Suppressor macrophage treated with lipopolysaccharide for 1 hour (primary cell): Measurements from ENCODE around the gene NFIC.
"Not testable (repeated sequence)": the region's sequence is repeated elsewhere in the genome, so short reads cannot be mapped to it uniquely, and the experiment has no call there.

Experiments used
- DNase-seq, 3 donors: peaks; one replicate each; pipeline ENCODE4 v3.0.0-alpha.2; 2020 to 2022

Gene NFIC

DNA sequence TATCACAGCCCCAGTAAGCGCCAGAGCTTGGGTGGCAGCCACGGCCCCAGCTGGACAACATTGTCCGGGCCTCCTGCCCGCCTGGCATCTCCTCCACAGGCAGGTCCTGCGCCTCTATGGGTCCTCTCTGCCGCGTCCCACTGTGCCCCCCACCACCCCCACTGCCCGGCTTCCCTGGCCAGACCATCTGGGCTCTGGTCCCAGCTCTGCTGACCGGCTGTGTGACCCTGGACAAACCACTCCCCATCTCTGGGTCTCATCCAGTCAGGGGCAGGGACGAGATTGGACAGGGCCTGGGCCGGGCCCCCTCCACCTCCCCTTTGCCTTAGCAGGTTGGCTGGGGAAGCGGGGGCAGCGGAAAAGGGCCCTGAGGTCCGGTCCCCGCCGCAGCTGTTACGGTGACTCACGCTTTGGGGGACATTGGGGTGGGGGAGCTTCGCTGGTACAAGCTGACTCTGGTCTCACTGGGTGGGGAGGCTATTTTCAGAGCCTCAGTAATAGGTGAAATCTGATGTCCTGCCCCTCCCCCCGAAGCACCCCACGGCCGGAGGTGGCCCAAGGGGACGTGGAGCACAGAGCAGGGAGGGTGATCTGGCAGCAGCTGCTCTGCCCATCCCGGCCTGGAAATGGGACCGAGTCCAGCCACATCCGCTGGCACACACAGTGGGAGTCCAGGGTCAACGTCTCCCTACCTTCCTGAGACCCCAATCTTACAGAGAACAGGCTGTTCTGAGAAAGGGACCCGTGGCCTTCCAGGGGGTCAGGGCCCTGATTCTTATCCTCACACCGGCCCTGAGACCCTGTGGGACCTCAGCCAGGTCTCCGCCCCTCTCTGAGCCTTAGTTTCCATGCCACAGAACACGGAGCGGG is 9.1 kb downstream of the NFIC start:
- DNase-seq, result no peak

DNA sequence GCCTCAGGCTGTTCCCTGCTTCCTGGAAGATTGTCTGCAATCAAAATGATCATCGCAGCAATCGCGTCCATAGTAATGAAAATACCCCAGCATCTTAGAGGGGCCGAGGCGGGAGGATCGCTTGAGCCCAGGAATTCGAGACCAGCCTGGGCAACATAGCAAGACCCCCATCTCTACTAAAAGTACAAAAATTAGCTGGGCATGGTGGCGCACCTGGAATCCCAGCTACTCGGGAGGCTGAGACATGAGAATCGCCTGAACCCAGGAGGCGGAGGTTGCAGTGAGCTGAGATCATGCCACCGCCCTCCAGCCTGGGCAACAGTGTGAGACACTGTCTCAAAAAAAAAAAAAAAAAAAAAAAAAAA is 9.7 kb downstream of the NFIC start:
- not testable (repeated sequence) for DNase-seq

DNA sequence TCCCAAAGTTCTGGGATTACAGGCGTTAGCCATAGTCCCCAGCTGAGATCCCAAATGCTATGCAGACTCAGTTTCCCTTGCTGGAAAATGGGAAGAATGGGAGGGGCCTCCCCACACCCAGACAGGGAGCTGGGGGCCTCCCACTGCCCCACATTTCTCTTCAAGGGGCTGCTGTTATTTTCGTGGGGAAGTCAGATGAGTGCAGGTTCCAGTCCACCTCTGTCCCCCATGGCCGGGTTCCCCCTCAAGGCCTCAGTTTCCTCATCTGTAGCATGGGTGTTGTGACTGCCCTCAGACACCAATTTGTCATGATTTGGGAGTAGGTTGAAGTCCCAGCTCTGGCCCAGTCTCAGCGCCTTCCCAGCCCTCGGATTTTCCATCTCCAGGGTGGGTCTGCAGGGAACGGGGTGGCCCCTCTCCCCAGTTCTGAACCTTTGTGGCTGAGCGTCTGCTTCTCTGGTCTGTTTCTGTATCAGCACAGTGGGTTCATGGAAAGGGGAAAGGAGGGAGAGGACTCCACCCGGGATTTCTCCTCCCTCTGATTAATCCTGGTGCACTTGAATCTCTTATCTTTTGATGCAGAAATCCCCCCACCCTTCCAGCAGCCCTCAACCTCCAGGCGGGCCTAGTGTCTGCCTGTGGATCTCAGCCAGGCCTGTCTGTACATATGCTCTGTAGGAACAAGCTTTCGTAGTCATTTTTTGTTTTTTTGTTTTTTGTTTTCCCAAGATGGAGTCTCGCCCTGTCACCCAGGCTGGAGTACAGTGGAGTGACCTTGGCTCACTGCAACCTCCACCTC is 12.2 kb downstream of the NFIC start:
- no peak for DNase-seq

DNA sequence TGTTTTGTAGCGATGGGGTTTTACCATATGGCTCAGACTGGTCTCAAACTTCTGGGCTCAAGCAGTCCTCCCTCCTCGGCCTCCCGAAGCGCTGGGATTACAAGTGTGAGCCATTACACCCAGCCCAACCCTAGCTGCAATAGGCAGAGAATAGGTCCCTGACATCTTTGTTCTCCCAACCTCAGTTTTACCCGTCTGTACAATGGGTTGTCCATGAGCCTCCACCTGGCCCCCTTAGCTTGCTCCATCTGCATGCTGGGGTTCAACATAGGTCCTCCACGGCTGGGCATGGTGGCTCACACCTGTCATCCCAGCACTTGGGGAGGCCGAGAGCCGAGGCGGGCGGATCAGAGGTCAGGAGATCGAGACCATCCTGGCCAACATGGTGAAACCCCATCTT is 14.4 kb downstream of the NFIC start:
- no peak for DNase-seq

DNA sequence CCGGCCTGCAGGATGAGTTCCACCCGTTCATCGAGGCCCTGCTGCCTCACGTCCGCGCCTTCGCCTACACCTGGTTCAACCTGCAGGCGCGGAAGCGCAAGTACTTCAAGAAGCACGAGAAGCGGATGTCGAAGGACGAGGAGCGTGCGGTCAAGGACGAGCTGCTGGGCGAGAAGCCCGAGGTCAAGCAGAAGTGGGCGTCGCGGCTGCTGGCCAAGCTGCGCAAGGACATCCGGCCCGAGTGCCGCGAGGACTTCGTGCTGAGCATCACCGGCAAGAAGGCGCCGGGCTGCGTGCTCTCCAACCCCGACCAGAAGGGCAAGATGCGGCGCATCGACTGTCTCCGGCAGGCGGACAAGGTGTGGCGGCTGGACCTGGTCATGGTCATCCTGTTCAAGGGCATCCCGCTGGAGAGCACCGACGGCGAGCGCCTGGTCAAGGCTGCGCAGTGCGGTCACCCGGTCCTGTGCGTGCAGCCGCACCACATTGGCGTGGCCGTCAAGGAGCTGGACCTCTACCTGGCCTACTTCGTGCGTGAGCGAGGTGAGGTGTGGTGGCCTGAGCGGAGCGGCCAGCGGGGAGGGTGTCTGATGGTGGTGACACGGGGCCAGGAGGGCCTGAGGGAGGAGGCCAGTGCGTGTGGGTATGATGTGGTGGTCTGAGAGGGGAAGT is 15.5 kb downstream of the NFIC start:
- no peak for DNase-seq

DNA sequence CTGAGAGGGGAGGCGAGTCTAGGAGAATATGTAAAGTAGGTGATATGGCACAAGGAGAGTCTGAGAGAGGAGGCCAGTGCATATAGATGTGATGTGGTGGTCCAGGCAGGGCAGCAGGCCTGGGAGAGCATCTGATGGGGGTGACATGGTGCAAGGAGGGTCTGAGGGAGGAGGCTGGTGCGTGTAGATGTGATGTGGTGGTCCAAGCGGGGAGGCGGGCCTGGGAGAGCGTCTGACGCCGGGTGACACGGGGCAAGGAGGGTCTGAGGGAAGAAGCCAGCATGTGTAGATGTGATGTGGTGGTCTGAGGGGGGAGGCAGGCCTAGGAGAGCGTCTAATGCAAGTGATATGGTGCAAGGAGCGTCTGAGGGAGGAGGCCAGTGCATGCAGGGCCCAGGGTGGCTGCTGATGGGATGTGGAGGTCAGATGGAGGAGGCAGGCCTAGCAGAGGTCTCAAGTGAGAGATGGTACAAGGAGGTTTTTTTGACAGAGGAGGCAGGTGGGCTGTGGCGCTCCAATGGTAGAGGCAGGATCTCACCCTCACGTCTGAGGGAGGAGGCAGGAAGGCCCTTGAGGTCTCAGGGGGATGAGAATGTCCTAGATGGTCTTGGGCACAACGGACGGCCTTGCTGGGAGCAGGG is 16.2 kb downstream of the NFIC start:
- DNase-seq, result no peak

DNA sequence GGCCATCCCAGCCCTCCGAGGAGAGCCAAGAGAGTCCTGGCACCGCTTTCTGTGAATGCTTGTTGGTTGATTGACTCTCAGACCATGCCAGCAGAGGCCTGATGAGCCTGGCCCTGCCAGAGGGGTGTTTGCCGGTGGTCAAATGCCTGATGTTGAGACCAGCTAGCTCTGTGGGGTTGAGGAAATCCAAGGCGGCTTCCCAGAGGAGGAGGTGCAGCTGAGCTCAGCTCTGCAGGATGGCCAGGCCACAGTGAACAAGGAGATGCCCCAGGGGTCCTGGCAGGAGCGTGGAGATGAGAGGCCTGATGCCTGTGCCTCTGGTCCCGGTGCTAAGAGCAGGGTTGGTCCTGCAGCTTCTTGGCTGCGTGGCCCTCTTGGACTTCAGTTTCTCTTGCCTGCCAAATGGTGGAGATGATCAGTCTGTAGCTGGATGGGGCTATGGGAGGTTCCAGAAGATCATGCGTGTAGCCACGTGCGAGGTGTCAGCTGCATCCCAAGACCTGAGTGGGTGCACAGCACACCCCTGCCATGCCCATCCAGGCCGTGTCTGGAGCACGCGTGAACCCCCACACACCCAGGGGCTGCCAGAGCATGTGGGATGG is 16.8 kb downstream of the NFIC start:
- no peak for DNase-seq

DNA sequence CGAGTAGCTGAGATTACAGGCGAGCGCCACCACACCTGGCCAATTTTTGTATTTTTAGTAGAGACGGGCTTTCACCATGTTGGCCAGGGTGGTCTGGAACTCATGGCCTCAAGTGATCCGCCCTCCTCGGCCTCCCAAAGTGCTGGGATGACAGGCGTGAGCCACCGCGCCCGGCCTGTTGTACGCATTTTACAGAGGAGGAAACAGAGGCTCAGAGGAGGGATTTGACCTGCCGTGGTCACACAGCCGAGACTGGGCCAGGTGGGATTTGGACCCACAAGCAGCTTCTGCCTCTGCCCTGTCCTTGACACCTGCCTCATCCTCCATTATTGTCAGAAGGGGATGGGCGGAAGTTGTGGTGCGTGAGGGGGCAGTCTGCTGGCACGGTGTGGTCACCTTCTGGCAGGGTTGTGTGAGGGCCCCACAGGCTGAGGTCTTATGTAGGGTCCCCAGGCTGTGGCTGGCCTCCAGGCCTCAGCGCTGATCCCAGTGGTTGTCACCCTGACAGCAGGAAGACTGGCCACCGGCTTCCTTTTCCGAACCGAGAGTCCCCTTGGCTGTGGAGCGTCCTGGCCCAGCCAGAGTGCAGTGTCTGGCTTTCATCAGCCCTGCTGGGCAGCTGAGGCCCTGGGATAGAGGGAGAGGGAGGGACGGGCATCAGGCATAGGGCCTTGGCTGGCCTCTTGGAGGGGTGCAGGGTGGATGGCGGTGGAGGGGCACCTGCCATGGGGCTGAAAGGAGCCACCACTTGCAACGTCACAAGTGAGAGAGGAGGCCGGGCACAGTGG is 20.3 kb downstream of the NFIC start:
- DNase-seq, result no peak

DNA sequence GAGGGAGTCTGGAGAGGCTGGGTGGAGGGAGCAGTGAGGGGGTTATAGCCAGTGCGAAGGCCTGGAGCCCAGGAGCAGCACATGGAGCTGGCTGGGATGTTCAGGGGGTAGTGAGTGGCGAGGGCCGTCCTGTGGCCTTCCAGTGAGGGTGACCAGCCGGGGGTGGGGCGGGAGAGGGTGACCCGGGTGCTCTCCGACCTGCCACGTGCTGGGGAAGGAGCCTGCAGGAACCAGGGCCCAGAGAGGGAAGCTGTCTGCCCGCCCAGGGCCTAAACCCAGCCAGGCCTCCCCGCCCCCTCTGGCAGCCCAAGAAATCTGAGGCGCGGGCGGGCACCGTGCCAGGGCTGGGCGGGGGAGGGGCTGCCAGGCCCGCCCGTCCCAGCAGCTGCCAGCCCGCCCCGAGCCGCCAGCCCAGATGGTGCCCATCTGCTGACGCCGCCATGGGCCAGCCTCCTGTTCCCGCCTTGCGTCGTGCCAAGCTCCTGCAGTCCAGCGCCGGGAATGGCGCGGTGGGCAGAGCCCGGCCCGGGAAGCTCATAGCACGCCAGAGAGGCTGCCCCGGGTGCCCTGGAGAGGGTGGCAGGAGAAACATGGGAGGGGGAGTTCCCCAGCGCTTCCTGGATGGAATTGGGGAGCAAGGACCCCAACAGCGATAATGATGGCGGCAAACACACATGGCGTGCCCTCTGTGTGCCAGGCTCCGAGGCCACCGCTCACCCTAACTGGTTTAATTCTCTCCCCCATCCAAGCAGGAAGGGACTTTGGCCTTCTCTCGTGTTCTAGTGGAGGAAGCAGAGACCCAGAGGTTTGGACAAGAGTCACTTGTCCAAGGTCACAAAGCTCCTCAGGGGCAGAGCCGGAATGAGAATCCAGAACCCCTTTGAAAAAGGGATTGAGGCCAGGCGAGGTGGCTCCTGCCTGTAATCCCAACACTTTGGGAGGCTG is 21.5 kb downstream of the NFIC start:
- DNase-seq, result peak; percentile 21 to 51 (median 28)

DNA sequence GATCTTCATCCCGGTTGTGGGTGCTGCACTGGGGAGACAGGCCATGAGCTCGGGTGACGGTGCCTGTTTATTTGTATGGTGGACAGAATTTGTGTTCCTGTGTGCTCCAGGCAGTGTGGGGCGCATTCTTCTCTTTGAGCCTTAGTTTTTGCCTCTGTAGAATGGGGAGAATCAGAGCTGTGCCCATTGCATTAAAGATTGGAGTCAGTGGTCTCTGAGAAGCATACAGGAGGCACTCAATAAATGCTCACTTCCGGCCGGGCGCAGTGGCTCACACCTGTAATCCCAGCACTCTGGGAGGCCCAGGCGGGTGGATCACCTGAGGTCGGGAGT is 23.0 kb downstream of the NFIC start:
- no peak for DNase-seq

DNA sequence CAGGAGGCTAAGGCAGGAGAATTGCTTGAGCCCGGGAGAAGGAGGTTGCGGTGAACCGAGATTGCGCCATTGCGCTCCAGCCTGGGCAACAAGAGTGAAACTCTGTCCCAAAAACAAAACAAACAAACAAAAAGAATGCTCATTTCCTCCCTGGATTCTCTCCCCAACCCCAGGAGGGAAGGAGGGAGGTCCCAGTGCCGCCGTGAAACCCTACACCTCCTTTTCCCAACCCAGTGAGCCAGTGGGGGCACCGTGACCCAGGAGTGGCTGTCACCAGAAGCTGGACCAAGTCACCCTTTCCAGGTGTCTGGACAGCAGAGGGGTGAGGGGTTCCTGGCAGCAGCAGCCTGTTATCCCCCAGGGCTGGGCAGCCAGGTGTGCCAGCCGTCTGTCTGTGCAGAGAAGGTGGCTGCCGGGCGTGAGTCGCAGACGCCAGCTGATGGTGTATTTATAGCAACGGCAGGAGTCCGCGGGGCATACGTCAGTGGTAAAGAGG is 23.5 kb downstream of the NFIC start:
- no peak for DNase-seq

DNA sequence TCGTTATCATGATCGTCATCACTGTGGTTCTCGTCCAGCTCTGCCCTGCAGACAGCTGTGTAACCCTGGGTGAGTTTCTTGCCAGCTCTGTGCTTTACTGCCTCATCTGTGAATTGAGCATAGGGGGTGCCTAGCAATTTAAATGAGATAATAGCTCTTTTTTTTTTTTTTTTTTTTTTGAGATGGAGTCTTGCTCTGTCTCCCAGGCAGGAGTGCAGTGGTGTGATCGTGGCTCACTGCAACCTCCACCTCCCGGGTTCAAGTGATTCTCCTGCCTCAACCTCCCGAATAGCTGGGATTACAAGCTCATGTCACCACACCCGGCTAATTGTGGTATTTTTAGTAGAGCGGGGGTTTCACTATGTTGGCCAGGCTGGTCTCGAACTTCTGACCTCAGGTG is 25.5 kb downstream of the NFIC start:
- not testable (repeated sequence) for DNase-seq

DNA sequence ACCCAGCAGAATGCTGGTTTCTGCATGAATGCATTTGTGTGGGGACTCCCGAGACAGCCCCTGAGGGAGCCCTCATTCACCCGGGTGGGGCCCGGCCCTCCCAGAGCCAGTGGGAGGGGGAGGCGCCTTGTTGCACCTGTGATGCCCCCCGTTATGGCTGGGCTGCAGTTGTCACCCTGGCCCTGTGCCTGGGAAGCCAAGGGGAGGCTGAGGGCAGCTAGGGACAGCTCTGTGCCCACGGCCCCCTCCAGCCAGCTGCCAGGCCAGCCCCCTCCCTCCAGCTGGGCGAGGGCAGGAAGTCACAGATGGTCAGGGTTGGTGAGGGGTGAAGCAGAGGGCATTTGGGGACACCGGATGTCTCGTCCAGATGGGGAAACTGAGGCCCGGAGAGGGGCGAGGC is 26.1 kb downstream of the NFIC start:
- DNase-seq, result no peak

DNA sequence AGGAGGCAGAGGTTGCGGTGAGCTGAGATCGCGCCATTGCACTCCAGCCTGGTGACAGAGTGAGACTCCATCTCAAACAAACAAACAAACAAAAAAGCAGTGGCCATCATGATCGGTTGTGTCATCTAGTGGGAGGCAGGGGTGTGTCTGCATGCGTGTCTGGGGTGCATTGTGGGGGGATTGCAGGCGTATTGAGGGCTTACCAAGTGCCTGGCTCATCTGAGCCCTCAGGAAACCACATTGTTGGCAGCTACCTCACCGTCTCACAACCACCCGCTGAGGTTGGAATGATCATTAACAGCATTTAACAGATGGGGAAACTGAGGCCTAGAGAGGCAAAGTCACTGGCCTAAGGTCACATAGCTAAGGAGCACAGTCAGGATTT is 30.5 kb downstream of the NFIC start:
- DNase-seq, result no peak

DNA sequence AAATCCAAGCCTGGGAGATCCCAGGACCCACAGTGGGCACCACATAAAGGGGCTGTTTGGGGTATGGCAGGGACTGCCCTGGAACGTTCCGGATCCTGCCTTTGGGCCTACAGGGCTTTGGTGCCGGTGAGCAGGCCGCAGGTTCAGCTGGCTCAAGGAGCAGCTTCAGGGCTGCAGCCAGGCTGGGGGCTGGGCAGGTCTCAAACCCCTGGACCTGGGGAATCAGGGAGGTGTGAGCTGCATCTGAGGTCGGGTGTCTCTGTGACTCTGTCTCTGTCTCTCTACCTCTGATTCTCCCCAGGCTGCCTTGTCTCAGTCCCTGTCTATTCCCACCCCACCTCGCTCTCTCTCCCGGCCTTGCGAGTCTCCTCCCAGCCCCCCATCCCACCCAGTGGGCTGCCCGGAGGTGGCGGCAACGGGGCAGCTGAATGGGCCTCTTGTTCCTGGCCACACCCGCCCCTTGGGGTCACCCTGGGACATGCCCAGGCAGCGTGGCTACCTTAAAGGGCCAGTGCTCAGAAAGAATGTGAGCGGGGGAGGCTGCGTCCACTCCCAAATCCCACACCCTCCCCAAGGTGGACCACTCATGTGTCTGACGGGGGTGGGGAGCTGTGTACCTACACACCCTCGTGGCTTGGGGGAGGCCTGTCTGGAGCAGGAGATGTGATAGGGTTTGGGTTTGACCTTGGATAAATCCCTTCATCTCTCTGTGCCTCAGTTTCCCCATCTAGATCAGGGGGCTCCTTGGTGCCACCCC is 31.1 kb downstream of the NFIC start:
- DNase-seq, result no peak

DNA sequence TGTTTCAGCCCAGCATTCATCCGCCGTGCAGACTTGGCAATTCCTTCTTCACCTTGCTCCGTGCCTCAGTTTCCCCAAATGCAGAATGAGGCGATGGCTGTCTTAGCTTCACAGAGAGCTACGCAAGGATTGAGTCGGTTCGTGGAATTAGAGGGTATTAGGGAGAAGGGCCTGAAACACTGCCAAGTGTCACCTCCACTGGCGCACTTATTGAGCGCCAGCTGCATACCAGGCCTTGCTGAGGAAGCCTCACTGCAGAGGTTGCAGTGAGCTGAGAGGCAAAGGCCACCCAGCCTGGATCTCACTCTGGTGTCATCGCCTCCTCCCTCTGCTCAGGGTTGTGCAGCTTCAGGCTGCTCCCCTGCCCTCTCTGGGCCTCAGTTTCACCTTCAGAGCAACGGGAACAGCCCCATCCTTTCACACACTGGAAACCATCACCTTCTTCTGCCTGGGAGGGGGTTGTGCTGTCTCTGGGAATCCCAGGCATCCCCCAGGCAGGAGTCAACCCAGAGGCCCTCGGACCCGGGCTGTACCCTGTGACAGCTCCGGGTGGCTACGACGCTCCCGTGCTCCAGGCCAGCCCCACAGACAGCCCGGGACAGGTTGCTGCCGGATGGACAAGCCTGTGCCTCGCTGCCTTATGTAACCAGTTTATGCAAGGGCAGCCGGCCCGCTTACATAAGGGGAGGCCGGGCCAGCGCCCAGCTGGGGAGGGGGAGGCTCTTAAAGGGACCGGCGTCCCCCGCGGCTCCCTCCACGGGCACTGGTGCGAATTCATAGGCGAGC is 31.9 kb downstream of the NFIC start:
- DNase-seq, result no peak

DNA sequence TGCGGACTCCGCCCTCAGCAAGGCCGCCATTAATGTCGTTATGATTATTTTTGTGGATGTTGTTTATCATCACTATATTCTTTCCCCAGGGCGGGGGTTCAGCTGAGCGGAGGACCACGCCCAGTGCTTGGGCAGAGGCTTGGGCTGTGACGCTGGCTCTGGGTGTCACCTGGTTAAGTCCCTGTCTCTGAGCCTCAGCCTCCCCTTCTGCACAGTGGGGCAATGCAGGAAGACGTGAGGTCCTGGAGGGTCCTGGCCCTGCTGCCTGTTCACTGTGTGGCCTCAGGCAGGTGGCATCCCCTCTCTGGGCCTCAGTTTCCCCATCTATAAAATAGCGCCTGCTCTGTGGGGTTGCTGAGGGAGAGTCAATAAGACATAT is 32.5 kb downstream of the NFIC start:
- DNase-seq, result no peak

DNA sequence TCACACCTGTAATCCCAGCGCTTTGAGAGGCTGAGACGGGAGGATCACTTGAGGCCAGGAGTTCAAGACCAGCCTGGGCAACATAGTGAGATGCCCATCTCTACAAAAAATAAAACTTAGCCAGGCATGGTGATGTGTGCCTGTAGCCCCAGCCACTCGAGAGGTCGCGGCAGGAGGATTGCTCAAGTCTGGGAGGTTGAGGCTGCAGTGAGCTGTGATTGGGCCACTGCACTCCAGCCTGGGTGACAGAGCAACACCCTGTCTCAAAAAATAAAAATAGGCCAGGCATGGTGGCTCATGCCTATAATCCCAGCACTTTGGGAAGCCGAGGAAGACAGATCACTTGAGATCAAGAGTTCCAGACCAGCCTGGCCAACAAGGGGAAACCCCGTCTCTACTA is 32.9 kb downstream of the NFIC start:
- DNase-seq, result not testable (repeated sequence)
